ENCODE results near the gene FAM240B. TPM values are rescaled to one million over a fixed set of nuclear protein-coding genes. Genes with fewer than 3 reads are reported as not detected.
A peak's percentile ranks its signal among the peaks of the same experiment; 100 is the strongest.

The FAM240B gene
- total and polyA plus RNA-seq, 10 donors: not detected

- TF ChIP-seq POLR2AphosphoS5 (IDR thresholded peaks at IDR 0.05) (no peak), POLR2A (IDR thresholded peaks at IDR 0.05) (no peak), CTCF (IDR thresholded peaks at IDR 0.05 in 8 of 11, conservative IDR thresholded peaks at IDR 0.05 in 3 of 11) (no peak)
- no peaks in the 10 kb centered on the region for H3K36me3 ChIP-seq
These were observed 30.3 kb downstream of the FAM240B start for GRCh38 chr9:38689678-38690077.

GRCh38 chr9:38687992-38688391 is 31.9 kb downstream of the FAM240B start:
- H3K9me3 ChIP-seq: no peaks in the 10 kb centered on the region
- intact Hi-C loops (cut with DNase I; ENCODE audit: low total_unique reads): no loop called here
- H3K4me1 ChIP-seq: peaks cover 0 to 10% (median 2%) of the 10 kb centered on the region in 6 donors
- no peak overlapping the region for H3K27ac ChIP-seq
- no peaks in the 10 kb centered on the region for H3K36me3 ChIP-seq
- H3K4me3 ChIP-seq: peak overlapping the region in 1 of 8 donors; percentile 60
- peaks cover 0 to 23% (median 0%) of the 10 kb centered on the region in 7 donors for H3K27me3 ChIP-seq (replicated peaks in 1 of 7)
- 71 to 86% (median 78%) methylated on average over 8 of the region's 8 CpGs for WGBS, 5 donors
- no peak for TF ChIP-seq POLR2AphosphoS5 (IDR thresholded peaks at IDR 0.05)
- no peak for TF ChIP-seq POLR2A (IDR thresholded peaks at IDR 0.05)
- no peak for TF ChIP-seq CTCF (IDR thresholded peaks at IDR 0.05 in 8 of 11, conservative IDR thresholded peaks at IDR 0.05 in 3 of 11)
- DNase-seq: no peak

More at GRCh38 chr9:38689678-38690077, 30.3 kb downstream of the FAM240B start:
- H3K4me1 ChIP-seq: peaks cover 0 to 10% (median 2%) of the 10 kb centered on the region in 6 donors
- H3K4me3 ChIP-seq: no peak overlapping the region
- H3K9me3 ChIP-seq: no peaks in the 10 kb centered on the region
- no peak for DNase-seq
- intact Hi-C loops (cut with DNase I; ENCODE audit: low total_unique reads): loop anchor here (5.0 kb wide), 1 partner anchor 58 kb away; no protein-coding TSS in a partner anchor
- WGBS, 5 donors: 44 to 56% (median 53%) methylated on average over 5 of the region's 5 CpGs
- peaks cover 0 to 23% (median 0%) of the 10 kb centered on the region in 7 donors for H3K27me3 ChIP-seq (replicated peaks in 1 of 7)
- H3K27ac ChIP-seq: no peak overlapping the region

- TF ChIP-seq POLR2AphosphoS5 (IDR thresholded peaks at IDR 0.05): no peak
- no peak for TF ChIP-seq POLR2A (IDR thresholded peaks at IDR 0.05)
- no peak for TF ChIP-seq CTCF (IDR thresholded peaks at IDR 0.05 in 8 of 11, conservative IDR thresholded peaks at IDR 0.05 in 3 of 11)
- Histone ChIP-seq H3K4me3 (peak overlapping the region in 5 of 8 donors; percentile 6 to 60 (median 8)), H3K36me3 (no peaks in the 10 kb centered on the region), H3K27ac (no peak overlapping the region), H3K27me3 (replicated peaks in 1 of 7) (peaks cover 0 to 23% (median 0%) of the 10 kb centered on the region in 7 donors), H3K4me1 (peaks cover 0 to 10% (median 2%) of the 10 kb centered on the region in 6 donors), H3K9me3 (no peaks in the 10 kb centered on the region)
- 33 to 65% (median 36%) methylated on average over 19 to 21 of the region's 21 CpGs for WGBS, 5 donors
- DNase-seq: peak; percentile 82
- intact Hi-C loops (cut with DNase I; ENCODE audit: low total_unique reads): no loop called here
These were observed 32.5 kb downstream of the FAM240B start for GRCh38 chr9:38687389-38687842.

- no peaks in the 10 kb centered on the region for H3K9me3 ChIP-seq
- peak overlapping the region in 2 of 8 donors; percentile 20 to 60 for H3K4me3 ChIP-seq
- 51 to 59% (median 55%) methylated on average over 10 of the region's 10 CpGs for WGBS, 5 donors
- H3K27ac ChIP-seq: no peak overlapping the region
- TF ChIP-seq CTCF (IDR thresholded peaks at IDR 0.05 in 8 of 11, conservative IDR thresholded peaks at IDR 0.05 in 3 of 11): no peak
- H3K4me1 ChIP-seq: peaks cover 0 to 10% (median 2%) of the 10 kb centered on the region in 6 donors
- DNase-seq: no peak
- H3K36me3 ChIP-seq: no peaks in the 10 kb centered on the region
- H3K27me3 ChIP-seq (replicated peaks in 1 of 7): peaks cover 0 to 23% (median 0%) of the 10 kb centered on the region in 7 donors
- intact Hi-C loops (cut with DNase I; ENCODE audit: low total_unique reads): no loop called here
These were observed 33.0 kb downstream of the FAM240B start for GRCh38 chr9:38686933-38687332.

Data from spleen (tissue), 11 donors.